ENCODE measurements around the gene CD248. TPM values are rescaled to one million over a fixed set of nuclear protein-coding genes. Genes with fewer than 3 reads are reported as not detected.
A peak's percentile ranks its signal among the peaks of the same experiment; 100 is the strongest.

Gene CD248
- total RNA-seq, 1 donor from 2014 or later = 68.7 TPM

GRCh38 chr11:66326261-66327111, 9.6 kb upstream of the CD248 start:
- peak; percentile 86 for DNase-seq (ENCODE audit: extremely low spot score, unreplicated experiment)
- Mint-ChIP-seq H3K27me3 (ENCODE audit: unreplicated experiment) (no peaks in the 10 kb centered on the region), H3K4me3 (ENCODE audit: unreplicated experiment) (no peak overlapping the region), H3K27ac (ENCODE audit: unreplicated experiment) (peak overlapping the region; percentile 90), H3K9me3 (ENCODE audit: unreplicated experiment) (no peaks in the 10 kb centered on the region), H3K36me3 (ENCODE audit: unreplicated experiment) (no peaks in the 10 kb centered on the region), H3K4me1 (ENCODE audit: unreplicated experiment) (peaks cover 76% of the 10 kb centered on the region)
- TF ChIP-seq CTCF (IDR thresholded peaks at IDR 0.05) = no peak

- H3K9me3 Mint-ChIP-seq (ENCODE audit: unreplicated experiment) = no peaks in the 10 kb centered on the region
- no peak for TF ChIP-seq CTCF (IDR thresholded peaks at IDR 0.05)
- peak overlapping the region; percentile 90 for H3K27ac Mint-ChIP-seq (ENCODE audit: unreplicated experiment)
- no peaks in the 10 kb centered on the region for H3K27me3 Mint-ChIP-seq (ENCODE audit: unreplicated experiment)
- peaks cover 74% of the 10 kb centered on the region for H3K4me1 Mint-ChIP-seq (ENCODE audit: unreplicated experiment)
- H3K36me3 Mint-ChIP-seq (ENCODE audit: unreplicated experiment) = no peaks in the 10 kb centered on the region
- no peak for DNase-seq (ENCODE audit: extremely low spot score, unreplicated experiment)
- H3K4me3 Mint-ChIP-seq (ENCODE audit: unreplicated experiment) = no peak overlapping the region
Measured at GRCh38 chr11:66325263-66325671, 8.4 kb upstream of the CD248 start.

GRCh38 chr11:66324664-66325063, 7.8 kb upstream of the CD248 start:
- Mint-ChIP-seq H3K27ac (ENCODE audit: unreplicated experiment) (peak overlapping the region; percentile 90), H3K4me3 (ENCODE audit: unreplicated experiment) (no peak overlapping the region), H3K4me1 (ENCODE audit: unreplicated experiment) (peaks cover 70% of the 10 kb centered on the region), H3K36me3 (ENCODE audit: unreplicated experiment) (no peaks in the 10 kb centered on the region), H3K27me3 (ENCODE audit: unreplicated experiment) (no peaks in the 10 kb centered on the region), H3K9me3 (ENCODE audit: unreplicated experiment) (no peaks in the 10 kb centered on the region)
- no peak for DNase-seq (ENCODE audit: extremely low spot score, unreplicated experiment)
- TF ChIP-seq CTCF (IDR thresholded peaks at IDR 0.05) = no peak

GRCh38 chr11:66323684-66324083, 6.8 kb upstream of the CD248 start:
- H3K4me1 Mint-ChIP-seq (ENCODE audit: unreplicated experiment) = peaks cover 69% of the 10 kb centered on the region
- H3K4me3 Mint-ChIP-seq (ENCODE audit: unreplicated experiment) = no peak overlapping the region
- H3K27ac Mint-ChIP-seq (ENCODE audit: unreplicated experiment) = no peak overlapping the region
- H3K36me3 Mint-ChIP-seq (ENCODE audit: unreplicated experiment) = no peaks in the 10 kb centered on the region
- no peak for DNase-seq (ENCODE audit: extremely low spot score, unreplicated experiment)
- TF ChIP-seq CTCF (IDR thresholded peaks at IDR 0.05) = no peak
- H3K9me3 Mint-ChIP-seq (ENCODE audit: unreplicated experiment) = no peaks in the 10 kb centered on the region
- H3K27me3 Mint-ChIP-seq (ENCODE audit: unreplicated experiment) = no peaks in the 10 kb centered on the region

- no peak for TF ChIP-seq CTCF (IDR thresholded peaks at IDR 0.05)
- Mint-ChIP-seq H3K27ac (ENCODE audit: unreplicated experiment) (peak overlapping the region; percentile 46), H3K36me3 (ENCODE audit: unreplicated experiment) (no peaks in the 10 kb centered on the region), H3K27me3 (ENCODE audit: unreplicated experiment) (no peaks in the 10 kb centered on the region), H3K9me3 (ENCODE audit: unreplicated experiment) (no peaks in the 10 kb centered on the region), H3K4me1 (ENCODE audit: unreplicated experiment) (peaks cover 69% of the 10 kb centered on the region), H3K4me3 (ENCODE audit: unreplicated experiment) (no peak overlapping the region)
- DNase-seq (ENCODE audit: extremely low spot score, unreplicated experiment) = no peak
Measured at GRCh38 chr11:66322732-66323427, 6.0 kb upstream of the CD248 start.
